Adipocyte (in vitro differentiated cells): ENCODE results near the gene APPL2.
A peak's percentile ranks its signal among the peaks of the same experiment; 100 is the strongest.

Experiments used
- DNase-seq: peaks from one replicate; pipeline ENCODE4 v3.0.0-alpha.2; 2015; ENCODE audit warnings: low read depth
- H3K27me3 ChIP-seq: replicated peaks from 2 replicates; pipeline ENCODE4 v1.7.0; 2013; ENCODE audit warnings: mild to moderate bottlenecking, low read length, moderate library complexity; ENCODE audit not compliant: control insufficient read depth, insufficient read depth
- H3K36me3 ChIP-seq: 2 replicates; pipeline ENCODE4 v1.7.0; 2013; ENCODE audit warnings: low read length, mild to moderate bottlenecking, moderate library complexity; ENCODE audit not compliant: control insufficient read depth, insufficient read depth, severe bottlenecking
- H3K4me1 ChIP-seq: 2 replicates; pipeline ENCODE4 v1.7.0; 2013; ENCODE audit warnings: mild to moderate bottlenecking, low read length, moderate library complexity; ENCODE audit not compliant: control insufficient read depth, insufficient read depth
- H3K4me3 ChIP-seq: 2 replicates; pipeline ENCODE4 v1.7.0; 2013; ENCODE audit warnings: mild to moderate bottlenecking, low read length, moderate library complexity
- H3K9ac ChIP-seq: 2 replicates; pipeline ENCODE4 v1.7.0; 2013; ENCODE audit warnings: mild to moderate bottlenecking, low read length, moderate library complexity
- H3K9me3 ChIP-seq: 2 replicates; pipeline ENCODE4 v1.7.0; 2013; ENCODE audit warnings: mild to moderate bottlenecking, low read length, moderate library complexity; ENCODE audit not compliant: control insufficient read depth

APPL2 gene

DNA sequence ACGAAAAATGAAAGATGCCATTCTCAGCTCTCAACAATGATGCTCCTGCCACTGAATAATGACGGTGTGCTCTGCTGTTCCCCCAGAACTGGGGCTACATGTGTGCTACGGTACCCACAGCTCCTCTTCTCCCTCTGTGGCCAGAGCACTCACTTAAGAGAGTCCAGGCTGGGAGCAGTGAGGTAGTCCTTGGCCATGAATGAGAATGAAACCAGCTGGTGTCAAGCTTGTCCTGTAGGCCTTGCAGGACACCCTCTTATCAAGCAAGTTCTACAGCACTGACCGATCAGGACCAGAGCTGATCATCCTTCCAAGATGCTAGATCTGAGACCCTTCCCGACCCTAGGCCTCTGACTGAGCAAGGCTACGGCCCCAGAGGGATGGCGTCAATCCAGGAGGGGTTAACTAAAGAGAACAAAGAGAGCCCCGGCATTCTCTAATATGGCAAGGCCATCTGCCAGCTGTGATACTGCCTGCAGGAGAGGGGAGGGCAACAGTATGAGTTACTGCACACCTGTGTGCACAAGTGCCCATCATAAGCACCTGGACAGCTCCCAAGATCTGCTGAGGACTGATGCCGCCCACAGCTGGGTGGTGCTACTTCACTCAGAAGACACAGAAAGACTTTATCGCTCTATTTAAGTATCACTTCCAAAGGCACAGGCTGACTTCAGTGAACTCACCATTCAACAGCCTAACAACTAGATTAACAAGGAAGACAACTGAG lies 30.5 kb downstream of the APPL2 start:
- DNase-seq = no peak

GRCh38 chr12:105204916-105205315 lies 31.1 kb downstream of the APPL2 start:
- Histone ChIP-seq H3K36me3 (peaks cover 99% of the 10 kb centered on the region), H3K9me3 (no peaks in the 10 kb centered on the region), H3K27me3 (no peaks in the 10 kb centered on the region), H3K4me3 (no peak overlapping the region), H3K4me1 (peaks cover 23% of the 10 kb centered on the region), H3K9ac (peak overlapping the region; percentile 31)
- peak; percentile 56 for DNase-seq

More for the DNA sequence above, 30.5 kb downstream of the APPL2 start:
- Histone ChIP-seq H3K4me3 (no peak overlapping the region), H3K4me1 (peaks cover 21% of the 10 kb centered on the region), H3K36me3 (peaks cover 98% of the 10 kb centered on the region), H3K27me3 (no peaks in the 10 kb centered on the region), H3K9ac (peak overlapping the region; percentile 31), H3K9me3 (no peaks in the 10 kb centered on the region)

DNA sequence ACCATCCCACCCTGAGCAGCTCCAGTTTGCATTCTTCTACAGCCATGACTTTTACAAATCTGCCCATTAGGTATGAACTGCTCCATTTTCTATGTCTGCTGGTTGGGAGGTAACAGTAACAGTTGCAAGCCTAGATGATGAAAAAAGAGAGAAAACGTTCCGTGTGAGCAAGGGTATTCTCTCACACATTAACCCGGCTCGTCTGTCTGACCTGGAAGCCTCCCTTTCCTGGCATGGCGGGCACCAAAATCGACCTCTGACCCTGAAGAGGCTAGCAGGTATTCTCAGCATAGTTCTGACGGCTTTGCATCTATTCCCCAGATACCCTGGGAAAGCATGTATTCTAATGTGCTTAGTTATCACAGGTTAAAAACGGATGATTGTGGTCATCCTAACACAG lies 31.8 kb downstream of the APPL2 start:
- Histone ChIP-seq H3K27me3 (no peaks in the 10 kb centered on the region), H3K9me3 (no peaks in the 10 kb centered on the region), H3K9ac (no peak overlapping the region), H3K36me3 (peaks cover 97% of the 10 kb centered on the region), H3K4me3 (no peak overlapping the region), H3K4me1 (peaks cover 23% of the 10 kb centered on the region)
- DNase-seq = no peak

DNA sequence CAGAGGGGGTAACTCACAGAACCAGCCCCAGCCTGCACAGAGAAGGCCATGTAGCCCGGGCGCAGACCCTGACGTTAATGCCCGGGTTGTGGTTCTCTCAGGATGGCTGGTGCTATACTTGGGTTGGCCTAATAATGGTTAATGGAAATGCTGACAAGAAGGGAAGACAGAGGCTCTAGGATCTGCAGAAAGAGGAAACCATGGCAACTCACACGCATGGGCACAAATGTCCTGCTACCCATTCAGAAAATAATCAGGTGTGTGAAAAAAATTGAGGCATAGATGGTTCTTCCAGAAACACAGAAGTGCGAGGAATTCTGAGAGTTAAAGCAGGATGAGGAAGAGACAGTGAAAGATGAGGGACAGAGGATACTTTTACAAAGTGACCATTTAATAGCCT lies 33.8 kb downstream of the APPL2 start:
- Histone ChIP-seq H3K27me3 (no peaks in the 10 kb centered on the region), H3K4me3 (no peak overlapping the region), H3K4me1 (peaks cover 23% of the 10 kb centered on the region), H3K9me3 (no peaks in the 10 kb centered on the region), H3K9ac (no peak overlapping the region), H3K36me3 (peaks cover 97% of the 10 kb centered on the region)
- DNase-seq = no peak

DNA sequence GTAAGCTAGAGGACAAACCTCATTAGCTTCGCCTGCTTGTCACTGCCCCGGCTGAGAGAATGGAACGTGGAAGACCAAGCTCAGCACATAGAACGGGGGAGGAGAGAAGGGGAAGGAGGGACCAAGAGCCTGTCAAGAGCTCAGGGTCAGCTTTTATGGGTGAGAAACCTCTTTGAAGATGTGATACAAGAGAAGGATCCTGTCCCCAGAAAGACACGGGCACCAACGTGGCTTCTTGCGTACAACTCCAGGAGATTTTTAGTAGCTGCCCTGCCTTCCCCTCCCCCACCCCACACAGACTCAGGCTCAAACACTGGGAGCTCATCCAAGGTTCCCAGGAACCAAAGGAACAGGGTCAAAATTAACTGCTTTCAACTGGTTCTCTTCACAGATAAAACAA lies 34.7 kb downstream of the APPL2 start:
- no peak for DNase-seq
- Histone ChIP-seq H3K4me1 (peaks cover 23% of the 10 kb centered on the region), H3K27me3 (no peaks in the 10 kb centered on the region), H3K36me3 (peaks cover 97% of the 10 kb centered on the region), H3K9ac (no peak overlapping the region), H3K4me3 (no peak overlapping the region), H3K9me3 (no peaks in the 10 kb centered on the region)

DNA sequence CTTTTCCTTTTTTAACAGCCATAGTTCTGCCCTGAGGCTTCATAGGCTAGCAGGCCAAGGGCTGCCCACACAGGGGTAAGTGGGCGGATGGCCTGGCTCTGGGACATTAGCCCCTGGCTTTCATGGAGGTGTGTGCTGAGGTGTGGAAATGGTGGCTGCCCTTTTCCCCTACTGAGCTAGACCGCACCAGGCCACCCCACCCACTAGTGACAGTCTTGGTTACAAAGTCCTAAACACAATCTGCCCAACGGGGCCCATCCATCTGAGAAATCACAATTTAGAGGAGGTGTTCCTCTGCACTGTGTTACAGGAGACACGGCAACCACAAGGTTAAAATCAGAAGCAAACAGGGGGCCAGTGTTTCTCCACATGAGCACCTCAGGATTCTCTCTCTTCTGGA lies 35.6 kb downstream of the APPL2 start:
- no peak overlapping the region for H3K9ac ChIP-seq

DNA sequence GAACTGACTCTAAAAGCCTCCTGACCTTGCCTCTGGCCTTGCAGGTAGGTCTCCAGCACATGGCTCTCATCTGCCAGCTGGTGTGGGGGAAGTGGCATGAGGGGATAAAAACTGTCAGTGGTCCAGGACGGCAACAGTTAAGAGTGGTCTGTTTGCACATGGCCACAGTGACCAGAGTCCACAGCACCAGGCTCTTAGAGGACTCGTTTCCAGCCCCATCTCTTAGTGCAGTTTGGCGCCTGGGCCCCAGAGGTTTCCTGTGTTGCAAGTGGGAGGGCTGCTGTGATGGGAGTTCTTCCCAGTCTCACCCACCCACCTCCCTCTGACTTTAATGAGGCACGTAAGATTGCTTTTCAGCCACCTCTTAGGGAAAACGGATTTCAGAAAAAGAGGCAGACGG lies 37.0 kb downstream of the APPL2 start:
- Histone ChIP-seq H3K36me3 (peaks cover 97% of the 10 kb centered on the region), H3K4me3 (no peak overlapping the region), H3K9ac (no peak overlapping the region), H3K27me3 (no peaks in the 10 kb centered on the region), H3K4me1 (peaks cover 6% of the 10 kb centered on the region), H3K9me3 (no peaks in the 10 kb centered on the region)
- no peak for DNase-seq

More for the DNA sequence above, 35.6 kb downstream of the APPL2 start:
- Histone ChIP-seq H3K36me3 (peaks cover 97% of the 10 kb centered on the region), H3K4me1 (peaks cover 15% of the 10 kb centered on the region), H3K9me3 (no peaks in the 10 kb centered on the region), H3K27me3 (no peaks in the 10 kb centered on the region), H3K4me3 (no peak overlapping the region)
- DNase-seq = no peak

- no peak for DNase-seq
- peaks cover 2% of the 10 kb centered on the region for H3K4me1 ChIP-seq
- no peaks in the 10 kb centered on the region for H3K9me3 ChIP-seq
- no peaks in the 10 kb centered on the region for H3K27me3 ChIP-seq
- no peak overlapping the region for H3K4me3 ChIP-seq
- peaks cover 97% of the 10 kb centered on the region for H3K36me3 ChIP-seq
- H3K9ac ChIP-seq = no peak overlapping the region
These were observed 39.9 kb downstream of the APPL2 start for GRCh38 chr12:105196090-105196489.

- no peaks in the 10 kb centered on the region for H3K4me1 ChIP-seq
- no peak for DNase-seq
- H3K4me3 ChIP-seq = no peak overlapping the region
- no peak overlapping the region for H3K9ac ChIP-seq
- peaks cover 97% of the 10 kb centered on the region for H3K36me3 ChIP-seq
- H3K9me3 ChIP-seq = no peaks in the 10 kb centered on the region
- H3K27me3 ChIP-seq = no peaks in the 10 kb centered on the region
These were observed 41.0 kb downstream of the APPL2 start for GRCh38 chr12:105194947-105195346.

DNA sequence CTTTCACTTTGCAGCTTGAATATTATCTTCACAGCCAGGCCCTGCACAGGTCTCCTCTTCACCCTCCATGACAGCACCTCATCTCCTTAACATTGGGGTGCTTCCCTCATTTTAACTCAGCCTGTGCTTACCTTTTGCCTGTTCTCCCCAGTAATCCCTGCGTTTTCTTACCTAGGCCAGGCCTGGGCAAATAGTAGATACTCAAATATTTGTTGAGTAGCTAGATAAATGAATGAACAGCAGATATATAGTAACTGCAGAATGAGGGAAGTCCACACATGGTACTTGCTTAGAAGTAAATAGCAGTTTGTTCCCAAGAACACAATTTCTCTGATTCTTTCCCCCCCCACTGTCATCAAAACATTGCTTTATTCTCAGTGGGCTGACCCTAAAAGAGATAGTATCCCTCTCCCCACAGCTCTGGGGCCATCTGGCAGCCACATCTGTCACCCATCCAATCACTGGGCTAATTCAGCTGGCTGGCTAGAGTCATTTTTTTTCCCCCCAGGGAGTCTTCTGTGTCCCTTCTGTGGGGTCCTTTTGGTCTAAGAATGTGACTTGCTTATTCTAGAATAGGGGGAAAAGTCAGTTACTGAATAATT lies 43.2 kb downstream of the APPL2 start:
- Histone ChIP-seq H3K9ac (no peak overlapping the region), H3K36me3 (peaks cover 99% of the 10 kb centered on the region), H3K27me3 (no peaks in the 10 kb centered on the region), H3K4me3 (no peak overlapping the region), H3K9me3 (no peaks in the 10 kb centered on the region), H3K4me1 (peaks cover 3% of the 10 kb centered on the region)
- DNase-seq = no peak

DNA sequence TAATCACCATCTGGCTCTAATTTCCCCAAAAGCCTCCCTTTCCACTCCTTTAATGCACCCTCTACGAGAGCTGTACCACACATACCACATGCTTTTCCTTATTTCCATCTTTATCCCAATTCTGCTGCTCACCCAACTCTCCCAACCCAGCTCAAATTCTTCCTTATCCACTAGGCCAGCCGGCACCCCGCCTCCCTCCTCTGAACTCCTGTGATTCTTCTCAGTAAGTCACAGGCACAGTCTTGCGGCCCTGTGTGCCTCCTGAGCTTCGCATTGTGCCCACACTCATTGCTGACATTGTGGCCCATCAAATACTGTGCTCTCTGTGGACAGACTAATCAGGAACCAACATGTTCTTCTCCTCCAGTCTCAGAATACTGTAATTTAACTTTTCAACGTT lies 45.4 kb downstream of the APPL2 start:
- peaks cover 3% of the 10 kb centered on the region for H3K4me1 ChIP-seq
- H3K4me3 ChIP-seq = no peak overlapping the region
- no peak for DNase-seq
- peaks cover 99% of the 10 kb centered on the region for H3K36me3 ChIP-seq
- no peaks in the 10 kb centered on the region for H3K27me3 ChIP-seq
- no peak overlapping the region for H3K9ac ChIP-seq
- H3K9me3 ChIP-seq = no peaks in the 10 kb centered on the region
